HepG2 (cell line): ENCODE measurements around the gene PSMD4.
"Not testable (repeated sequence)": the region's sequence is repeated elsewhere in the genome, so short reads cannot be mapped to it uniquely, and the experiment has no call there.

ENCODE experiments used
- JUND ChIP-seq: sonication (generic); formaldehyde crosslinking; IDR thresholded peaks from 2 replicates; pipeline ENCODE4 v1.8.0; 2022; ENCODE audit warnings: mild to moderate bottlenecking, missing genetic modification reagents
- MBD4 ChIP-seq: IDR thresholded peaks from 2 replicates; pipeline ENCODE4 v1.6.1; 2012; ENCODE audit warnings: low read length, inconsistent platforms, borderline replicate concordance
- POLR2A ChIP-seq, 2 experiments: IDR thresholded peaks; 2 replicates each; pipeline ENCODE4 v1.6.1; 2011; ENCODE audit warnings: low read depth in 2 of 2, low read length in 2 of 2, mild to moderate bottlenecking in 1 of 2, moderate library complexity in 1 of 2; ENCODE audit not compliant: insufficient read depth in 1 of 2
- RNF2 ChIP-seq: fragments of 450-650 bp; conservative IDR thresholded peaks from 2 replicates; pipeline ENCODE4 v1.6.1; 2016; ENCODE audit warnings: low read depth
- TEAD2 ChIP-seq: sonication (generic); formaldehyde crosslinking; IDR thresholded peaks from 2 replicates; pipeline ENCODE4 v1.9.0; 2021; ENCODE audit warnings: missing genetic modification reagents
- ZNF230 ChIP-seq: sonication (generic); formaldehyde crosslinking; IDR thresholded peaks from 2 replicates; pipeline ENCODE4 v1.4.0; 2020; ENCODE audit warnings: mild to moderate bottlenecking, missing genetic modification reagents
- ZNF354B ChIP-seq: sonication (generic); formaldehyde crosslinking; IDR thresholded peaks from 2 replicates; pipeline ENCODE4 v1.8.0; 2022; ENCODE audit warnings: mild to moderate bottlenecking, missing genetic modification reagents
- ZNF670 ChIP-seq: sonication (generic); formaldehyde crosslinking; IDR thresholded peaks from 2 replicates; pipeline ENCODE4 v1.8.0; 2022; ENCODE audit warnings: mild to moderate bottlenecking, missing genetic modification reagents, borderline replicate concordance
- TF ChIP-seq, protein P1 (sequence below): sonication (generic); formaldehyde crosslinking; IDR thresholded peaks from 2 replicates; pipeline ENCODE4 v1.5.0; 2020; ENCODE audit warnings: mild to moderate bottlenecking, missing genetic modification reagents, moderate library complexity
- TF ChIP-seq, protein P2 (sequence below): IDR thresholded peaks from 2 replicates; pipeline ENCODE4 v1.6.1; 2012; ENCODE audit warnings: inconsistent platforms
- TF ChIP-seq, protein P3 (sequence below): sonication (generic); formaldehyde crosslinking; IDR thresholded peaks from 2 replicates; pipeline ENCODE4 v1.4.0; 2020; ENCODE audit warnings: missing genetic modification reagents, borderline replicate concordance
- TF ChIP-seq, protein P4 (sequence below): sonication (generic); formaldehyde crosslinking; IDR thresholded peaks from 2 replicates; pipeline ENCODE4 v1.4.0; 2020; ENCODE audit warnings: missing genetic modification reagents

DNA sequence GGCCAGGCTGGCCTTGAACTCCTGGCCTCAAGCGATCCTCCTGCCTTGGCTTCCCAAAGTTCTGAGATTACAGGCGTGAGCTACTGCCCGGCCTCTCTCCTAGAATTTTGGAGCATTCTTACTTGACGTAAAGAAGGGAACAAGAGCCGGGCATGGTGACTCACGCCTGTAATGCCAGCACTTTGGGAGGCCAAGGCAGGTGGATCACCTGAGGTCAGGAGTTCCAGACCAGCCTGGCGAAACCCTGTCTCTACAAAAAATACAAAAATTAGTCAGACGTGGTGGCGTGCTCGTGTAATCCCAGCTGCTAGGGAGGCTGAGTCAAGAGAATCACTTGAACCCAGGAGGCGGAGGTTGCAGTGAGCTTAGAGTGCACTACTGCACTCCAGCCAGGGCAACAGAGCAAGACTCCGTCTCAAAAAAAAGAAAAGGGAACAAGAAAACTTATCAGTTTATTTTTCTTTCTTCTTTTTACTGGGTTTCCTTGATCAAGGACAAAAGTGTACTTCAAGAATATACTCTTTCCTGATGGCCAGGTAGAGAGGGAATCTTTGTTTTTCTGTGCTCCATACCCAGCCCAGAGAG lies 49.1 kb upstream of the PSMD4 start:
- TF ChIP-seq, protein P1, sequence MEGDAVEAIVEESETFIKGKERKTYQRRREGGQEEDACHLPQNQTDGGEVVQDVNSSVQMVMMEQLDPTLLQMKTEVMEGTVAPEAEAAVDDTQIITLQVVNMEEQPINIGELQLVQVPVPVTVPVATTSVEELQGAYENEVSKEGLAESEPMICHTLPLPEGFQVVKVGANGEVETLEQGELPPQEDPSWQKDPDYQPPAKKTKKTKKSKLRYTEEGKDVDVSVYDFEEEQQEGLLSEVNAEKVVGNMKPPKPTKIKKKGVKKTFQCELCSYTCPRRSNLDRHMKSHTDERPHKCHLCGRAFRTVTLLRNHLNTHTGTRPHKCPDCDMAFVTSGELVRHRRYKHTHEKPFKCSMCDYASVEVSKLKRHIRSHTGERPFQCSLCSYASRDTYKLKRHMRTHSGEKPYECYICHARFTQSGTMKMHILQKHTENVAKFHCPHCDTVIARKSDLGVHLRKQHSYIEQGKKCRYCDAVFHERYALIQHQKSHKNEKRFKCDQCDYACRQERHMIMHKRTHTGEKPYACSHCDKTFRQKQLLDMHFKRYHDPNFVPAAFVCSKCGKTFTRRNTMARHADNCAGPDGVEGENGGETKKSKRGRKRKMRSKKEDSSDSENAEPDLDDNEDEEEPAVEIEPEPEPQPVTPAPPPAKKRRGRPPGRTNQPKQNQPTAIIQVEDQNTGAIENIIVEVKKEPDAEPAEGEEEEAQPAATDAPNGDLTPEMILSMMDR (CRISPR knock-in tag) = not testable (repeated sequence)
- TF ChIP-seq ZNF670 (CRISPR knock-in tag); POLR2A (IDR thresholded peaks at IDR 0.05; ENCODE audit: insufficient read depth in 1 of 2, low read depth in 2 of 2, low read length in 2 of 2); TEAD2 (CRISPR knock-in tag); ZNF354B; MBD4; JUND (CRISPR knock-in tag); ZNF230 (CRISPR knock-in tag); RNF2: not testable (repeated sequence)
- TF ChIP-seq, protein P2, sequence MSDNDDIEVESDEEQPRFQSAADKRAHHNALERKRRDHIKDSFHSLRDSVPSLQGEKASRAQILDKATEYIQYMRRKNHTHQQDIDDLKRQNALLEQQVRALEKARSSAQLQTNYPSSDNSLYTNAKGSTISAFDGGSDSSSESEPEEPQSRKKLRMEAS = not testable (repeated sequence)
- TF ChIP-seq, protein P3, sequence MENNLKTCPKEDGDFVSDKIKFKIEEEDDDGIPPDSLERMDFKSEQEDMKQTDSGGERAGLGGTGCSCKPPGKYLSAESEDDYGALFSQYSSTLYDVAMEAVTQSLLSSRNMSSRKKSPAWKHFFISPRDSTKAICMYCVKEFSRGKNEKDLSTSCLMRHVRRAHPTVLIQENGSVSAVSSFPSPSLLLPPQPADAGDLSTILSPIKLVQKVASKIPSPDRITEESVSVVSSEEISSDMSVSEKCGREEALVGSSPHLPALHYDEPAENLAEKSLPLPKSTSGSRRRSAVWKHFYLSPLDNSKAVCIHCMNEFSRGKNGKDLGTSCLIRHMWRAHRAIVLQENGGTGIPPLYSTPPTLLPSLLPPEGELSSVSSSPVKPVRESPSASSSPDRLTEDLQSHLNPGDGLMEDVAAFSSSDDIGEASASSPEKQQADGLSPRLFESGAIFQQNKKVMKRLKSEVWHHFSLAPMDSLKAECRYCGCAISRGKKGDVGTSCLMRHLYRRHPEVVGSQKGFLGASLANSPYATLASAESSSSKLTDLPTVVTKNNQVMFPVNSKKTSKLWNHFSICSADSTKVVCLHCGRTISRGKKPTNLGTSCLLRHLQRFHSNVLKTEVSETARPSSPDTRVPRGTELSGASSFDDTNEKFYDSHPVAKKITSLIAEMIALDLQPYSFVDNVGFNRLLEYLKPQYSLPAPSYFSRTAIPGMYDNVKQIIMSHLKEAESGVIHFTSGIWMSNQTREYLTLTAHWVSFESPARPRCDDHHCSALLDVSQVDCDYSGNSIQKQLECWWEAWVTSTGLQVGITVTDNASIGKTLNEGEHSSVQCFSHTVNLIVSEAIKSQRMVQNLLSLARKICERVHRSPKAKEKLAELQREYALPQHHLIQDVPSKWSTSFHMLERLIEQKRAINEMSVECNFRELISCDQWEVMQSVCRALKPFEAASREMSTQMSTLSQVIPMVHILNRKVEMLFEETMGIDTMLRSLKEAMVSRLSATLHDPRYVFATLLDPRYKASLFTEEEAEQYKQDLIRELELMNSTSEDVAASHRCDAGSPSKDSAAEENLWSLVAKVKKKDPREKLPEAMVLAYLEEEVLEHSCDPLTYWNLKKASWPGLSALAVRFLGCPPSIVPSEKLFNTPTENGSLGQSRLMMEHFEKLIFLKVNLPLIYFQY (CRISPR knock-in tag) = not testable (repeated sequence)
- TF ChIP-seq, protein P4, sequence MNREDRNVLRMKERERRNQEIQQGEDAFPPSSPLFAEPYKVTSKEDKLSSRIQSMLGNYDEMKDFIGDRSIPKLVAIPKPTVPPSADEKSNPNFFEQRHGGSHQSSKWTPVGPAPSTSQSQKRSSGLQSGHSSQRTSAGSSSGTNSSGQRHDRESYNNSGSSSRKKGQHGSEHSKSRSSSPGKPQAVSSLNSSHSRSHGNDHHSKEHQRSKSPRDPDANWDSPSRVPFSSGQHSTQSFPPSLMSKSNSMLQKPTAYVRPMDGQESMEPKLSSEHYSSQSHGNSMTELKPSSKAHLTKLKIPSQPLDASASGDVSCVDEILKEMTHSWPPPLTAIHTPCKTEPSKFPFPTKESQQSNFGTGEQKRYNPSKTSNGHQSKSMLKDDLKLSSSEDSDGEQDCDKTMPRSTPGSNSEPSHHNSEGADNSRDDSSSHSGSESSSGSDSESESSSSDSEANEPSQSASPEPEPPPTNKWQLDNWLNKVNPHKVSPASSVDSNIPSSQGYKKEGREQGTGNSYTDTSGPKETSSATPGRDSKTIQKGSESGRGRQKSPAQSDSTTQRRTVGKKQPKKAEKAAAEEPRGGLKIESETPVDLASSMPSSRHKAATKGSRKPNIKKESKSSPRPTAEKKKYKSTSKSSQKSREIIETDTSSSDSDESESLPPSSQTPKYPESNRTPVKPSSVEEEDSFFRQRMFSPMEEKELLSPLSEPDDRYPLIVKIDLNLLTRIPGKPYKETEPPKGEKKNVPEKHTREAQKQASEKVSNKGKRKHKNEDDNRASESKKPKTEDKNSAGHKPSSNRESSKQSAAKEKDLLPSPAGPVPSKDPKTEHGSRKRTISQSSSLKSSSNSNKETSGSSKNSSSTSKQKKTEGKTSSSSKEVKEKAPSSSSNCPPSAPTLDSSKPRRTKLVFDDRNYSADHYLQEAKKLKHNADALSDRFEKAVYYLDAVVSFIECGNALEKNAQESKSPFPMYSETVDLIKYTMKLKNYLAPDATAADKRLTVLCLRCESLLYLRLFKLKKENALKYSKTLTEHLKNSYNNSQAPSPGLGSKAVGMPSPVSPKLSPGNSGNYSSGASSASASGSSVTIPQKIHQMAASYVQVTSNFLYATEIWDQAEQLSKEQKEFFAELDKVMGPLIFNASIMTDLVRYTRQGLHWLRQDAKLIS (CRISPR knock-in tag) = not testable (repeated sequence)
